Measurements from ENCODE around the gene NKX1-2. TPM values are rescaled to one million over a fixed set of nuclear protein-coding genes. Genes with fewer than 3 reads are reported as not detected.
A peak's percentile ranks its signal among the peaks of the same experiment; 100 is the strongest.
"Not testable (repeated sequence)": the region's sequence is repeated elsewhere in the genome, so short reads cannot be mapped to it uniquely, and the experiment has no call there.

NKX1-2 gene
- total RNA-seq, 3 donors from 2014 or later = 0.33 to 0.73 TPM; not detected in 1

GRCh38 chr10:124446830-124447750 lies 2.7 kb downstream of the NKX1-2 start:
- H3K36me3 ChIP-seq = no peaks in the 10 kb centered on the region
- peaks cover 3% of the 10 kb centered on the region in 2 donors for H3K4me1 ChIP-seq
- no peak overlapping the region for H3K27ac ChIP-seq
- no peaks in the 10 kb centered on the region for H3K9me3 ChIP-seq
- H3K4me3 ChIP-seq = peak overlapping the region in 2 of 3 donors; percentile 37 to 56
- intact Hi-C loops (cut with DNase I; ENCODE audit: low total_unique reads) = no loop called here
- H3K27me3 ChIP-seq = peaks cover 5 to 52% of the 10 kb centered on the region in 2 donors
- no peak for DNase-seq (ENCODE audit: low spot score in 2 of 2)
- TF ChIP-seq CTCF (IDR thresholded peaks at IDR 0.05) (no peak), POLR2A (IDR thresholded peaks at IDR 0.05) (no peak), POLR2AphosphoS5 (IDR thresholded peaks at IDR 0.05) (no peak)

GRCh38 chr10:124441694-124442093 lies 8.1 kb downstream of the NKX1-2 start:
- H3K36me3 ChIP-seq; H3K4me3 ChIP-seq; DNase-seq (ENCODE audit: low spot score in 2 of 2); H3K27me3 ChIP-seq; H3K4me1 ChIP-seq; H3K9me3 ChIP-seq; intact Hi-C loops (cut with DNase I; ENCODE audit: low total_unique reads); H3K27ac ChIP-seq: not testable (repeated sequence)

- DNase-seq (ENCODE audit: low spot score in 2 of 2) = no peak
- H3K4me3 ChIP-seq = no peak overlapping the region
- TF ChIP-seq POLR2AphosphoS5 (IDR thresholded peaks at IDR 0.05) (no peak), POLR2A (IDR thresholded peaks at IDR 0.05) (no peak), CTCF (IDR thresholded peaks at IDR 0.05) (no peak)
- no peaks in the 10 kb centered on the region for H3K27me3 ChIP-seq
- intact Hi-C loops (cut with DNase I; ENCODE audit: low total_unique reads) = no loop called here
- no peaks in the 10 kb centered on the region for H3K36me3 ChIP-seq
- no peak overlapping the region for H3K27ac ChIP-seq
- no peaks in the 10 kb centered on the region for H3K4me1 ChIP-seq
- no peaks in the 10 kb centered on the region for H3K9me3 ChIP-seq
These were observed 13.6 kb downstream of the NKX1-2 start for GRCh38 chr10:124436191-124436638.

GRCh38 chr10:124435683-124436082 lies 14.2 kb downstream of the NKX1-2 start:
- intact Hi-C loops (cut with DNase I; ENCODE audit: low total_unique reads) = not testable (repeated sequence)

GRCh38 chr10:124433461-124433860 lies 16.4 kb downstream of the NKX1-2 start:
- Histone ChIP-seq H3K4me1 (no peaks in the 10 kb centered on the region), H3K36me3 (no peaks in the 10 kb centered on the region), H3K27me3 (no peaks in the 10 kb centered on the region), H3K27ac (no peak overlapping the region), H3K9me3 (no peaks in the 10 kb centered on the region), H3K4me3 (no peak overlapping the region)
- intact Hi-C loops (cut with DNase I; ENCODE audit: low total_unique reads) = no loop called here
- TF ChIP-seq POLR2A (IDR thresholded peaks at IDR 0.05) = no peak
- no peak for TF ChIP-seq CTCF (IDR thresholded peaks at IDR 0.05)
- no peak for TF ChIP-seq POLR2AphosphoS5 (IDR thresholded peaks at IDR 0.05)
- DNase-seq (ENCODE audit: low spot score in 2 of 2) = no peak

More at GRCh38 chr10:124435683-124436082, 14.2 kb downstream of the NKX1-2 start:
- H3K36me3 ChIP-seq; DNase-seq (ENCODE audit: low spot score in 2 of 2); H3K4me1 ChIP-seq; H3K9me3 ChIP-seq; H3K27me3 ChIP-seq; H3K27ac ChIP-seq; H3K4me3 ChIP-seq: not testable (repeated sequence)

GRCh38 chr10:124430077-124430476 lies 19.8 kb downstream of the NKX1-2 start:
- Histone ChIP-seq H3K27ac (no peak overlapping the region), H3K36me3 (no peaks in the 10 kb centered on the region), H3K27me3 (no peaks in the 10 kb centered on the region), H3K9me3 (no peaks in the 10 kb centered on the region), H3K4me3 (no peak overlapping the region), H3K4me1 (no peaks in the 10 kb centered on the region)
- TF ChIP-seq POLR2AphosphoS5 (IDR thresholded peaks at IDR 0.05) = no peak
- TF ChIP-seq POLR2A (IDR thresholded peaks at IDR 0.05) = no peak
- no peak for DNase-seq (ENCODE audit: low spot score in 2 of 2)
- intact Hi-C loops (cut with DNase I; ENCODE audit: low total_unique reads) = no loop called here

All from breast epithelium (tissue), 4 donors.